ENCODE results near the gene MAST4. TPM values are rescaled to one million over a fixed set of nuclear protein-coding genes. Genes with fewer than 3 reads are reported as not detected.
A peak's percentile ranks its signal among the peaks of the same experiment; 100 is the strongest.

The MAST4 gene
- polyA plus RNA-seq, 2 donors: 18.3 to 22.2 TPM

DNA sequence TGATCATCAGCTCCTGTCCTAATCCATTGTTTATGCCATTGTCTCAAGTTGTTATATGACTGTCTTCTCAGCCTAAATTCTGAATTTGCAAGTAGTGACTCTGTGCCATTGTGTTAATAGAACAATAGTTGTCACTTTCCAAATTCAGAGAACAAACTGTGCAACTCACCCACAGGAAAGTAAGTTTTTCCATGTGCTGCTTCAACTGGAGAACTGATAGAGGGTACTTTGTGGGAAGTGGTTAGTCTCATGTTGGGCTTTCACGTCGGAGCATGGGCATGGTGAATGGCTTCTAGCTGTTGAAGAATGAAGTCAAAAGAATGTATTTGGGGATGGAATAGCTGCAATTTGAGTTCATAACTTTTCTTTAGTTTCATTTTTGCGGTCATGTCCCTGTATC, 454.4 kb downstream of the MAST4 start:
- WGBS, 2 donors: 74 to 82% methylated on average over 3 of the region's 3 CpGs
- peak overlapping the region in 1 of 2 donors; percentile 78 for H3K27ac ChIP-seq (ENCODE audit: low read depth in 2 of 2, low read length in 1 of 2)
- no peak overlapping the region for H3K4me3 ChIP-seq (ENCODE audit: low read depth in 1 of 2, low read length in 2 of 2)
- peaks cover 0 to 3% of the 10 kb centered on the region in 2 donors for H3K36me3 ChIP-seq (ENCODE audit: control insufficient read depth in 2 of 2, insufficient read depth in 2 of 2, low read length in 1 of 2)
- H3K4me1 ChIP-seq (ENCODE audit: control insufficient read depth in 2 of 2, insufficient read depth in 2 of 2, low read length in 1 of 2): peaks cover 5 to 6% of the 10 kb centered on the region in 2 donors
- H3K9me3 ChIP-seq (ENCODE audit: control insufficient read depth in 2 of 2, insufficient read depth in 1 of 2, low read depth in 1 of 2, low read length in 1 of 2): no peaks in the 10 kb centered on the region
- no peaks in the 10 kb centered on the region for H3K27me3 ChIP-seq (ENCODE audit: control insufficient read depth in 1 of 2, insufficient read depth in 2 of 2, low read length in 2 of 2)

DNA sequence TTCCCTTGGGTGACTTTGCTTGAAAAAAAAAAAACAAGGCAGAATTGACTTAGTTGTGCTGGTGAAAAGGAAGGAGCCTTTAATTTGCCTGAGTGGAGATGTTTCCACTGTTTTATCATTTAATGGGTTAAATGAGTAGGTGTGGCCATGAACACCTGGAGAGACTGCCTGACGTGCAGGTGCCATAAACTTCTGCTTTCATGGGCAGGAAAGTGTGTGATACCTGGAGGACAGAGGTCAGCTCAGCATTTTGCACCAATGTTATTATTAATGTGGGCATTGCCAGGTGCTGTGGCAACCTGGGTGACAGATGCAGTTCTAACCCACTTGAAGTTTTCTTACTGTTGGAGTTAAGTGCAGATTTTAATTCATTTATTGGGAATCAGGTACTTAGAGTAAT, 455.0 kb downstream of the MAST4 start:
- peak overlapping the region in 1 of 2 donors; percentile 49 for H3K27ac ChIP-seq (ENCODE audit: low read depth in 2 of 2, low read length in 1 of 2)
- no peaks in the 10 kb centered on the region for H3K9me3 ChIP-seq (ENCODE audit: control insufficient read depth in 2 of 2, insufficient read depth in 1 of 2, low read depth in 1 of 2, low read length in 1 of 2)
- peaks cover 5 to 6% of the 10 kb centered on the region in 2 donors for H3K4me1 ChIP-seq (ENCODE audit: control insufficient read depth in 2 of 2, insufficient read depth in 2 of 2, low read length in 1 of 2)
- 32 to 41% methylated on average over 1 of the region's 1 CpG for WGBS, 2 donors
- no peaks in the 10 kb centered on the region for H3K27me3 ChIP-seq (ENCODE audit: control insufficient read depth in 1 of 2, insufficient read depth in 2 of 2, low read length in 2 of 2)
- no peak overlapping the region for H3K4me3 ChIP-seq (ENCODE audit: low read depth in 1 of 2, low read length in 2 of 2)
- H3K36me3 ChIP-seq (ENCODE audit: control insufficient read depth in 2 of 2, insufficient read depth in 2 of 2, low read length in 1 of 2): peaks cover 0 to 3% of the 10 kb centered on the region in 2 donors

DNA sequence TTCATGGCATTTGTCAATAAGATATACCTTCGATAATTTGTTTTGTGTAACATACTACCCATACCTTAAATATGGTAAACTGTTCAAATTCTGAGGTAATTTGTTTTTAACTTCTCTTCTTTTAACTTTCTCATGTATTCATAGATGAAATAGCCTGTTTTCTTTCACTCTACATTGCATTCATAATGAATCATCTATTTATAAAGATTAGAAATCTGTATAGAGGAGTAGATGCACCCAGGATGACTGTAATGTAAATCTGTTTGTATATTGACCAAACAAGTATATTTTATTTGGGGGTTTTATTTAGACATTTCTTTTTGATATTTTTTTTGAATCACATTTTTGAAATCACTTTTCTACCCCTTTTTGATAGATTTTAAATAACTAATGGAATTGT, 455.8 kb downstream of the MAST4 start:
- no peaks in the 10 kb centered on the region for H3K27me3 ChIP-seq (ENCODE audit: control insufficient read depth in 1 of 2, insufficient read depth in 2 of 2, low read length in 2 of 2)
- no peak overlapping the region for H3K4me3 ChIP-seq (ENCODE audit: low read depth in 1 of 2, low read length in 2 of 2)
- WGBS, 2 donors: 82 to 88% methylated on average over 1 of the region's 1 CpG
- no peaks in the 10 kb centered on the region for H3K9me3 ChIP-seq (ENCODE audit: control insufficient read depth in 2 of 2, insufficient read depth in 1 of 2, low read depth in 1 of 2, low read length in 1 of 2)
- peaks cover 5 to 6% of the 10 kb centered on the region in 2 donors for H3K4me1 ChIP-seq (ENCODE audit: control insufficient read depth in 2 of 2, insufficient read depth in 2 of 2, low read length in 1 of 2)
- H3K36me3 ChIP-seq (ENCODE audit: control insufficient read depth in 2 of 2, insufficient read depth in 2 of 2, low read length in 1 of 2): peaks cover 0 to 3% of the 10 kb centered on the region in 2 donors
- no peak overlapping the region for H3K27ac ChIP-seq (ENCODE audit: low read depth in 2 of 2, low read length in 1 of 2)

DNA sequence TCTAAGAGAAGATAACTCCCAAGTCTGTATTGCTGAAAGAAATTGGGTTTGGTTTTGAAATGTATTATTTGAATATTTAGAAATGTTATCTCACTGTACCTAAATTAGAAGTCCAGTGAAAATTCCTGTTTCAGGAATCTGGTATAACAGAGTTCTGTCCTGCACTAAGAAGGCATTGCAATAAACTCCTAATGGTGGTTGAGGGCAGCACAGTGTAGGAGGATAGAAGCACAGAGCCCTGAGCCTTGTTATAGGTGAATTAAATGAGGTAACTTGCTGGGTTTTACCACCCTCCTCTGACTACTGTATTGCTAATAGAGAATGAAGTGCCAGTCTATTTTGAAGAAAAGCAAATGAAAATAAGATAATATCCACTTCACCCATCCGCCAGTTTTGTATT, 457.0 kb downstream of the MAST4 start:
- peaks cover 2 to 6% of the 10 kb centered on the region in 2 donors for H3K4me1 ChIP-seq (ENCODE audit: control insufficient read depth in 2 of 2, insufficient read depth in 2 of 2, low read length in 1 of 2)
- 83 to 92% methylated on average over 1 of the region's 1 CpG for WGBS, 2 donors
- no peak overlapping the region for H3K27ac ChIP-seq (ENCODE audit: low read depth in 2 of 2, low read length in 1 of 2)
- H3K36me3 ChIP-seq (ENCODE audit: control insufficient read depth in 2 of 2, insufficient read depth in 2 of 2, low read length in 1 of 2): peaks cover 0 to 3% of the 10 kb centered on the region in 2 donors
- H3K4me3 ChIP-seq (ENCODE audit: low read depth in 1 of 2, low read length in 2 of 2): no peak overlapping the region
- no peaks in the 10 kb centered on the region for H3K27me3 ChIP-seq (ENCODE audit: control insufficient read depth in 1 of 2, insufficient read depth in 2 of 2, low read length in 2 of 2)
- H3K9me3 ChIP-seq (ENCODE audit: control insufficient read depth in 2 of 2, insufficient read depth in 1 of 2, low read depth in 1 of 2, low read length in 1 of 2): no peaks in the 10 kb centered on the region

DNA sequence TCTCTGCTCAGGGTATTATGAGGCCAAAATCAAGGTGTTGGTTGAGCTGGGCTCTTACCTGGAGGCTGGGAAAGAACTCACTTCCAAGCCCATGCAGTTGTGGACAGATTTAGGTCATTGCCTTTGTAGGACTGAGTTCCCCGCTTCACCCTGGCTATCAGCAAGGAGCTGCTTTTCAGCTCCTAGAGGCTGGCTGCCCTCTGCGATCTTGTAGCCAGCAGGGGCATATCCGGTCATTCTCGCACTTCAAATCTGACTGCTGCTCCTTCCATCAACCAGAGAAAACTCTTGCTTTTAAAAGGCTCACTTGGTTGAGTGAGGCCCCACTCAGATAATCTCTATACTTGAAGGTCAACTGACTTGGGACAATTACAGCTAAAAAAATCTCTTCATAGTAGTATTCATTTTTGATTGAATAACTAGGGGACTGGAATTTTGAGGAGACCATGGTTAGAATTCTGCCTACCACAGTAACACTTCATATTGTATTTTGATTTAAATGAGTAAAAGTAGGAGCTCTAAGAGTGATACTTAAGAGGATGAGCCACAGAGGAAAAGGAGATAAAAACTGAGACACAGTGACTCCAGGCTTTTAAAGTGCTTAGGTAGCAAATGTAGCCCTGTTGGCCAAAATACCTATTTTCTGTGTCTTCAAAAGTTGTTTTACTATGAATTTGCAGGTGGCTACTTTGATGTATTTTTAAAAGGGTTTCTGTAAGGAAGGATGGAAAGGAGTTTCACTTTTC, 463.0 kb downstream of the MAST4 start:
- peak overlapping the region in 1 of 2 donors; percentile 23 for H3K27ac ChIP-seq (ENCODE audit: low read depth in 2 of 2, low read length in 1 of 2)
- WGBS, 2 donors: 82% methylated on average over 4 of the region's 4 CpGs

DNA sequence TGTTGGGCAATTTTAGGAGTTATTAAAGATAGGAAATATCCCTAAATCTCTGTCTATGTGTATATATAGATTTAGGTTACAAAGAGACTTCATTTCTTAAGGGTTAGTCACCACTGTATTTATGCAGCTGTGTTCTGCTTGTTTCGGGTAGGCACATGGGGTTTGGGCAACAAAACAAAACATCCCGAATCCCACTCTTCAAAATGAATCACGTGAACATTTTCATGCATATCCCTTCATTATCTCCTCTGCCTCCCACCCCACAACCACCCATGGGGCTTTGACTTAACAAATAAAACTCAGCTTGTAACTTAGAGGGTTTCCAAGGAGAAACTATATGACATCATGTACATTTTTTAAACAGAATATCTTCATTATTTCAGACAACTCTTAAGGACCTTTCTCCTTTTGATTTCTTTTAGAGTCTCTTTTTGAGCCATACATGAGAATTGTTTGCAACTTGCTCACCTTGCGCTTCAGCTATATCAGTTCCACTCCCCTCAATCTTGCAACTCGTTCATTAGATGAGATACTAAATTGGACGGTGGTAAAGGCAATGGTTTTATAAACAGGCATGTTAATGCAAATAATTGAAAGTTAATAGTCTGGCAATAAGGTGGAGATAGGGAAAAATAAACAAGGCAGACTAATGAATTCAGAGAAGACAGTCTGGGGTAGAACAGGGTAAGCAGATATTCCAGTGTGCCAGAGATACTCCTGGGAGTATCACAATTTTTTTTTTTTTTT, 463.7 kb downstream of the MAST4 start:
- WGBS, 2 donors: 59 to 70% methylated on average over 6 of the region's 6 CpGs
- no peaks in the 10 kb centered on the region for H3K4me1 ChIP-seq (ENCODE audit: control insufficient read depth in 2 of 2, insufficient read depth in 2 of 2, low read length in 1 of 2)
- no peak overlapping the region for H3K27ac ChIP-seq (ENCODE audit: low read depth in 2 of 2, low read length in 1 of 2)
- no peak overlapping the region for H3K4me3 ChIP-seq (ENCODE audit: low read depth in 1 of 2, low read length in 2 of 2)
- H3K36me3 ChIP-seq (ENCODE audit: control insufficient read depth in 2 of 2, insufficient read depth in 2 of 2, low read length in 1 of 2): peaks cover 0 to 2% of the 10 kb centered on the region in 2 donors
- H3K27me3 ChIP-seq (ENCODE audit: control insufficient read depth in 1 of 2, insufficient read depth in 2 of 2, low read length in 2 of 2): no peaks in the 10 kb centered on the region
- no peaks in the 10 kb centered on the region for H3K9me3 ChIP-seq (ENCODE audit: control insufficient read depth in 2 of 2, insufficient read depth in 1 of 2, low read depth in 1 of 2, low read length in 1 of 2)

More for the DNA sequence above, 463.0 kb downstream of the MAST4 start:
- H3K4me1 ChIP-seq (ENCODE audit: control insufficient read depth in 2 of 2, insufficient read depth in 2 of 2, low read length in 1 of 2): no peaks in the 10 kb centered on the region
- no peak overlapping the region for H3K4me3 ChIP-seq (ENCODE audit: low read depth in 1 of 2, low read length in 2 of 2)
- no peaks in the 10 kb centered on the region for H3K9me3 ChIP-seq (ENCODE audit: control insufficient read depth in 2 of 2, insufficient read depth in 1 of 2, low read depth in 1 of 2, low read length in 1 of 2)
- H3K27me3 ChIP-seq (ENCODE audit: control insufficient read depth in 1 of 2, insufficient read depth in 2 of 2, low read length in 2 of 2): no peaks in the 10 kb centered on the region
- peaks cover 0 to 2% of the 10 kb centered on the region in 2 donors for H3K36me3 ChIP-seq (ENCODE audit: control insufficient read depth in 2 of 2, insufficient read depth in 2 of 2, low read length in 1 of 2)

DNA sequence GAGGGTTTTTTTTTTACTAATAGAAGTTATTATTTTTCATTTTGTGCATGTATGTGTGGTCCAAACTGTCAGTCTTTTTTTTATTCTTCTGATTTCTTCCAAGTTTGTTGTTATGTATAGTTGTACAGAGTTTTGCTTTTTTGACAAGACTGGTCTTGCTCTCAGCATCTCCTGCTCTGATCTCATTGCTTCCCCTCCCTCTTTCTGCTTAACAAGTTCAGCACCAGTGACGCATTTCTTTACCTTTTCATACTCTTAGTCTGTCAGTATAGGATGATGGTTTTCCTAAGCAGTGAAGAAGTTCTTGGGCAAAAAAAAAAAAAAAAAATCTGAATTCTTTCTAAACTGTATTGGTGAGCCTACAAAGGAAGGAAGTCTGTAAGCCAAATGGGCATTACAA, 465.3 kb downstream of the MAST4 start:
- 52 to 55% methylated on average over 1 of the region's 1 CpG for WGBS, 2 donors
- H3K36me3 ChIP-seq (ENCODE audit: control insufficient read depth in 2 of 2, insufficient read depth in 2 of 2, low read length in 1 of 2): peaks cover 0 to 2% of the 10 kb centered on the region in 2 donors
- peak overlapping the region in 1 of 2 donors; percentile 68 for H3K27ac ChIP-seq (ENCODE audit: low read depth in 2 of 2, low read length in 1 of 2)

DNA sequence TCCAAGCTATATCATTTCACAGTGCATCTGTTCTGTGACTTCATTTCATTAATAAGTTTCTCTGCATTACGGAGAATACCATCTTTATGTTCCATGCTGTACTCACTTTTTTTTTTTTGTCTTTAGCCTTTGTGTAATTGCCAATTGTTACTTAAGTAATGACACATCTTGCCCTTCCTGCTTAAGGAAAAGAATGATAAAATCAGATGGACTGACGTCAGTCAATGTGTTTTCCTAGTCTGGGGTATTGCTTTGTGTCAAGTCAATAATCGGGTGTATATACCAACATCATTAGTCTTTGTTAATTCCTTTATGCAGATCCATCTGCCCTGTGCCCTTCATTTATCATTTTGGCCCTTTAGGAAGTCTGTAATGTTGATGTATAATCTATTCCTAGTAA, 466.9 kb downstream of the MAST4 start:
- no peak overlapping the region for H3K27ac ChIP-seq (ENCODE audit: low read depth in 2 of 2, low read length in 1 of 2)

More for the DNA sequence above, 465.3 kb downstream of the MAST4 start:
- H3K27me3 ChIP-seq (ENCODE audit: control insufficient read depth in 1 of 2, insufficient read depth in 2 of 2, low read length in 2 of 2): no peaks in the 10 kb centered on the region
- no peaks in the 10 kb centered on the region for H3K4me1 ChIP-seq (ENCODE audit: control insufficient read depth in 2 of 2, insufficient read depth in 2 of 2, low read length in 1 of 2)
- no peak overlapping the region for H3K4me3 ChIP-seq (ENCODE audit: low read depth in 1 of 2, low read length in 2 of 2)
- H3K9me3 ChIP-seq (ENCODE audit: control insufficient read depth in 2 of 2, insufficient read depth in 1 of 2, low read depth in 1 of 2, low read length in 1 of 2): no peaks in the 10 kb centered on the region

DNA sequence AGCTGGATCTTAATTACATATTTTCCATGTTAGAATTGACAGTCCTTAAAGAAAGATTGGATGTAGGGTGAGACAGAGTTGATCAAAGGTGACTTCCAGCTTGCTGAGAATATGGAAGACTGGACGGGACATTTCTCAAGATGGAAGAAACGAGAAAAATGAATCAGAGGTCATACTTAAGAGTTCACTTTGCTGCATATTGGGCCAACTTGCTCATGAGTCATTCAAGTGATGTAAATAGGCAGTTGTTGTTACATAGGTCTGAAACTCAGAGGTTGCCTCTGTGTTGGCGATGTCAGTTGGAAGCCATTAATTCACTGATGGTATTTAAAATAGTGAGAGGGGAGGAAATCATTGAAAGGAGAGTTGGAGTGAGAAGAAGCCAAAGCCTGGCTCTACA, 467.6 kb downstream of the MAST4 start:
- WGBS, 2 donors: 83 to 86% methylated on average over 3 of the region's 3 CpGs
- H3K27ac ChIP-seq (ENCODE audit: low read depth in 2 of 2, low read length in 1 of 2): peak overlapping the region in 1 of 2 donors; percentile 61
- no peak overlapping the region for H3K4me3 ChIP-seq (ENCODE audit: low read depth in 1 of 2, low read length in 2 of 2)
- no peaks in the 10 kb centered on the region for H3K27me3 ChIP-seq (ENCODE audit: control insufficient read depth in 1 of 2, insufficient read depth in 2 of 2, low read length in 2 of 2)
- peaks cover 0 to 2% of the 10 kb centered on the region in 2 donors for H3K36me3 ChIP-seq (ENCODE audit: control insufficient read depth in 2 of 2, insufficient read depth in 2 of 2, low read length in 1 of 2)
- H3K4me1 ChIP-seq (ENCODE audit: control insufficient read depth in 2 of 2, insufficient read depth in 2 of 2, low read length in 1 of 2): no peaks in the 10 kb centered on the region
- H3K9me3 ChIP-seq (ENCODE audit: control insufficient read depth in 2 of 2, insufficient read depth in 1 of 2, low read depth in 1 of 2, low read length in 1 of 2): no peaks in the 10 kb centered on the region

More for the DNA sequence above, 466.9 kb downstream of the MAST4 start:
- Histone ChIP-seq H3K36me3 (ENCODE audit: control insufficient read depth in 2 of 2, insufficient read depth in 2 of 2, low read length in 1 of 2) (peaks cover 0 to 2% of the 10 kb centered on the region in 2 donors), H3K9me3 (ENCODE audit: control insufficient read depth in 2 of 2, insufficient read depth in 1 of 2, low read depth in 1 of 2, low read length in 1 of 2) (no peaks in the 10 kb centered on the region), H3K27me3 (ENCODE audit: control insufficient read depth in 1 of 2, insufficient read depth in 2 of 2, low read length in 2 of 2) (no peaks in the 10 kb centered on the region), H3K4me1 (ENCODE audit: control insufficient read depth in 2 of 2, insufficient read depth in 2 of 2, low read length in 1 of 2) (no peaks in the 10 kb centered on the region), H3K4me3 (ENCODE audit: low read depth in 1 of 2, low read length in 2 of 2) (no peak overlapping the region)
- WGBS, 2 donors: 78 to 82% methylated on average over 3 of the region's 3 CpGs

Data from esophagus (tissue), 2 donors.